ENCODE results near the gene TUBA1C.

TUBA1C gene

GRCh38 chr12:49283541-49284429, 18.9 kb downstream of the TUBA1C start:
- no peak for DNase-seq (ENCODE audit: low spot score)

GRCh38 chr12:49284672-49285071, 19.8 kb downstream of the TUBA1C start:
- DNase-seq (ENCODE audit: low spot score): no peak

- no peak for DNase-seq (ENCODE audit: low spot score)
Measured at GRCh38 chr12:49287876-49288275, 23.0 kb downstream of the TUBA1C start.

GRCh38 chr12:49288412-49288853, 23.6 kb downstream of the TUBA1C start:
- DNase-seq (ENCODE audit: low spot score): peak; percentile 70

GRCh38 chr12:49288922-49289555, 24.2 kb downstream of the TUBA1C start:
- no peak for DNase-seq (ENCODE audit: low spot score)

GRCh38 chr12:49292729-49293055, 27.8 kb downstream of the TUBA1C start:
- DNase-seq (ENCODE audit: low spot score): no peak

- no peak for DNase-seq (ENCODE audit: low spot score)
Measured at GRCh38 chr12:49293056-49293956, 28.4 kb downstream of the TUBA1C start.

- DNase-seq (ENCODE audit: low spot score): no peak
Measured at GRCh38 chr12:49294086-49294803, 29.4 kb downstream of the TUBA1C start.

- no peak for DNase-seq (ENCODE audit: low spot score)
Measured at GRCh38 chr12:49294804-49295081, 29.9 kb downstream of the TUBA1C start.

- DNase-seq (ENCODE audit: low spot score): no peak
Measured at GRCh38 chr12:49295082-49295936, 30.4 kb downstream of the TUBA1C start, which contains the start of gene PRPH. TSS of gene PRPH (plus strand) at chr12:49295147. CDS start at chr12:49295201, 54 bp downstream.

- no peak for DNase-seq (ENCODE audit: low spot score)
Measured at GRCh38 chr12:49296034-49296835, 31.4 kb downstream of the TUBA1C start.

- peak; percentile 35 for DNase-seq (ENCODE audit: low spot score)
Measured at GRCh38 chr12:49296836-49297694, 32.2 kb downstream of the TUBA1C start.

- no peak for DNase-seq (ENCODE audit: low spot score)
Measured at GRCh38 chr12:49297695-49298060, 32.8 kb downstream of the TUBA1C start.

GRCh38 chr12:49298160-49298559, 33.3 kb downstream of the TUBA1C start:
- DNase-seq (ENCODE audit: low spot score): no peak

- no peak for DNase-seq (ENCODE audit: low spot score)
Measured at GRCh38 chr12:49301760-49302159, 36.9 kb downstream of the TUBA1C start.

GRCh38 chr12:49304161-49304560, 39.3 kb downstream of the TUBA1C start:
- no peak for DNase-seq (ENCODE audit: low spot score)

GRCh38 chr12:49305762-49306510, 41.1 kb downstream of the TUBA1C start:
- no peak for DNase-seq (ENCODE audit: low spot score)

- no peak for DNase-seq (ENCODE audit: low spot score)
Measured at GRCh38 chr12:49309386-49309785, 44.5 kb downstream of the TUBA1C start.

Measured in RKO (cell line).